HepG2 (cell line): ENCODE measurements around the gene ARL16. TPM values are rescaled to one million over a fixed set of nuclear protein-coding genes. Genes with fewer than 3 reads are reported as not detected.

Source experiments
- BRD4 ChIP-seq: sonication (generic); formaldehyde crosslinking; IDR thresholded peaks from 2 replicates; pipeline ENCODE4 v1.4.0; 2020; ENCODE audit warnings: missing genetic modification reagents
- CENPT ChIP-seq: sonication (generic); formaldehyde crosslinking; IDR thresholded peaks from 2 replicates; pipeline ENCODE4 v1.8.0; 2022; ENCODE audit warnings: low read depth, mild to moderate bottlenecking, moderate library complexity, missing genetic modification reagents
- DMAP1 ChIP-seq: IDR thresholded peaks from 2 replicates; pipeline ENCODE4 v1.6.1; 2016
- ELF3 ChIP-seq: IDR thresholded peaks from 2 replicates; pipeline ENCODE4 v1.6.1; 2016; ENCODE audit warnings: missing genetic modification reagents, missing compliant biosample characterization
- EZH2 ChIP-seq: conservative IDR thresholded peaks from 2 replicates; pipeline ENCODE4 v1.6.1; 2012; ENCODE audit warnings: mild to moderate bottlenecking, low read depth, low read length, moderate library complexity
- FLYWCH1 ChIP-seq: sonication (generic); formaldehyde crosslinking; IDR thresholded peaks from 2 replicates; pipeline ENCODE4 v1.8.1; 2023; ENCODE audit warnings: mild to moderate bottlenecking, missing genetic modification reagents
- FOSL1 ChIP-seq: sonication (generic); formaldehyde crosslinking; IDR thresholded peaks from 2 replicates; pipeline ENCODE4 v1.9.0; 2021; ENCODE audit warnings: missing genetic modification reagents, borderline replicate concordance
- FOXA3 ChIP-seq: IDR thresholded peaks from 2 replicates; pipeline ENCODE4 v1.6.1; 2016; ENCODE audit warnings: missing genetic modification reagents, missing compliant biosample characterization
- FOXC1 ChIP-seq: sonication (generic); formaldehyde crosslinking; IDR thresholded peaks from 2 replicates; pipeline ENCODE4 v1.8.0; 2022; ENCODE audit warnings: mild to moderate bottlenecking, missing genetic modification reagents, borderline replicate concordance
- HMG20A ChIP-seq: IDR thresholded peaks from 2 replicates; pipeline ENCODE4 v1.6.1; 2016; ENCODE audit warnings: borderline replicate concordance
- HOXA9 ChIP-seq: sonication (generic); formaldehyde crosslinking; IDR thresholded peaks from 2 replicates; pipeline ENCODE4 v1.8.1; 2022; ENCODE audit warnings: missing genetic modification reagents, mild to moderate bottlenecking, moderate library complexity, borderline replicate concordance
- ISX ChIP-seq: sonication (generic); formaldehyde crosslinking; conservative IDR thresholded peaks from 2 replicates; pipeline ENCODE4 v1.5.0; 2020; ENCODE audit warnings: missing genetic modification reagents
- KLF11 ChIP-seq: IDR thresholded peaks from 2 replicates; pipeline ENCODE4 v1.6.1; 2016; ENCODE audit warnings: missing compliant biosample characterization
- KMT2A ChIP-seq: sonication (generic); formaldehyde crosslinking; IDR thresholded peaks from 2 replicates; pipeline ENCODE4 v1.4.0; 2020; ENCODE audit warnings: missing genetic modification reagents
- MAFF ChIP-seq: IDR thresholded peaks from 2 replicates; pipeline ENCODE4 v1.6.1; 2011; ENCODE audit warnings: low read depth, low read length, improper control_type of control experiment
- MEIS1 ChIP-seq: sonication (generic); formaldehyde crosslinking; IDR thresholded peaks from 2 replicates; pipeline ENCODE4 v1.9.0; 2021; ENCODE audit warnings: mild to moderate bottlenecking, missing genetic modification reagents, moderate library complexity, borderline replicate concordance
- MYC ChIP-seq: sonication (generic); formaldehyde crosslinking; IDR thresholded peaks from 2 replicates; pipeline ENCODE4 v1.9.0; 2021; ENCODE audit warnings: missing genetic modification reagents, borderline replicate concordance
- NFE2 ChIP-seq: sonication (generic); formaldehyde crosslinking; IDR thresholded peaks from 2 replicates; pipeline ENCODE4 v1.4.0; 2020; ENCODE audit warnings: missing genetic modification reagents
- NKX3-1 ChIP-seq: sonication (generic); formaldehyde crosslinking; IDR thresholded peaks from 2 replicates; pipeline ENCODE4 v1.5.0; 2020; ENCODE audit warnings: missing genetic modification reagents
- RELA ChIP-seq: sonication (generic); formaldehyde crosslinking; IDR thresholded peaks from 2 replicates; pipeline ENCODE4 v1.4.0; 2020; ENCODE audit warnings: missing genetic modification reagents
- SRSF1 ChIP-seq: fragments of 200-400 bp; formaldehyde crosslinking; optimal IDR thresholded peaks from 2 replicates; pipeline ENCODE3; 2017; ENCODE audit warnings: mild to moderate bottlenecking, low read depth, low read length, moderate library complexity
- TBP ChIP-seq: sonication (generic); formaldehyde crosslinking; IDR thresholded peaks from 2 replicates; pipeline ENCODE4 v1.5.0; 2020; ENCODE audit warnings: missing genetic modification reagents
- TCF7 ChIP-seq: sonication (generic); IDR thresholded peaks from 2 replicates; pipeline ENCODE4 v1.6.1; 2016; ENCODE audit warnings: antibody characterized with exemption, low read depth
- ZFP36 ChIP-seq: fragments of 150-350 bp; IDR thresholded peaks from 2 replicates; pipeline ENCODE4 v1.6.1; 2018; ENCODE audit warnings: borderline replicate concordance, low read length, low read depth; ENCODE audit not compliant: partially characterized antibody
- ZFP37 ChIP-seq: sonication (generic); formaldehyde crosslinking; IDR thresholded peaks from 2 replicates; pipeline ENCODE4 v1.4.0; 2020; ENCODE audit warnings: missing genetic modification reagents, borderline replicate concordance
- ZFP41 ChIP-seq: sonication (generic); formaldehyde crosslinking; IDR thresholded peaks from 2 replicates; pipeline ENCODE4 v1.4.0; 2020; ENCODE audit warnings: mild to moderate bottlenecking, missing genetic modification reagents, borderline replicate concordance
- ZFP82 ChIP-seq: sonication (generic); formaldehyde crosslinking; IDR thresholded peaks from 2 replicates; pipeline ENCODE4 v1.5.1; 2020; ENCODE audit warnings: mild to moderate bottlenecking, missing genetic modification reagents, borderline replicate concordance
- ZNF382 ChIP-seq: sonication (generic); formaldehyde crosslinking; IDR thresholded peaks from 2 replicates; pipeline ENCODE4 v1.5.0; 2020; ENCODE audit warnings: missing genetic modification reagents, mild to moderate bottlenecking, borderline replicate concordance
- ZNF614 ChIP-seq: IDR thresholded peaks from 2 replicates; pipeline ENCODE4 v1.6.1; 2018; ENCODE audit warnings: missing biosample characterization, missing genetic modification reagents, inconsistent platforms, borderline replicate concordance
- ZNF749 ChIP-seq: sonication (generic); formaldehyde crosslinking; IDR thresholded peaks from 2 replicates; pipeline ENCODE4 v1.8.0; 2022; ENCODE audit warnings: mild to moderate bottlenecking, missing genetic modification reagents, moderate library complexity, borderline replicate concordance
- ZNF850 ChIP-seq: sonication (generic); formaldehyde crosslinking; conservative IDR thresholded peaks from 2 replicates; pipeline ENCODE4 v1.9.0; 2021; ENCODE audit warnings: mild to moderate bottlenecking, missing genetic modification reagents
- polyA plus RNA-seq, 8 experiments: library from polyadenylated mRNA; depleted of rRNA in 3 of 8; stranded (reverse) in 7 of 8; unstranded in 1 of 8; fragments of >200 nt; fragmentation: Illumina TruSeq in 4 of 8; extraction: Trizol in 4 of 8; gene quantifications; 2 replicates each; pipeline versions ENCODE4 v1.2.1 to v1.2.3, GENCODE V29; 2011 to 2016; ENCODE audit warnings: low read depth in 4 of 8, missing spikeins in 1 of 8, mixed read lengths in 1 of 8; ENCODE audit not compliant: insufficient read depth in 1 of 8
- total RNA-seq, 5 experiments: library from RNA; depleted of rRNA; stranded (reverse); fragments of >200 nt; fragmentation: Illumina TruSeq; extraction: Trizol; gene quantifications; 2 replicates each; pipeline ENCODE4 v1.2.3, GENCODE V29; 2016; ENCODE audit warnings: low read depth in 1 of 5
- TF ChIP-seq, protein P1 (sequence below): conservative IDR thresholded peaks from 2 replicates; pipeline ENCODE4 v1.6.1; 2018; ENCODE audit warnings: missing genetic modification reagents

Gene ARL16
- total and polyA plus RNA-seq, 2 of the 13 experiments (the other 11 are each of a cell fraction or from before 2014, with no cell fraction given), result 20.8 to 30.8 TPM

DNA sequence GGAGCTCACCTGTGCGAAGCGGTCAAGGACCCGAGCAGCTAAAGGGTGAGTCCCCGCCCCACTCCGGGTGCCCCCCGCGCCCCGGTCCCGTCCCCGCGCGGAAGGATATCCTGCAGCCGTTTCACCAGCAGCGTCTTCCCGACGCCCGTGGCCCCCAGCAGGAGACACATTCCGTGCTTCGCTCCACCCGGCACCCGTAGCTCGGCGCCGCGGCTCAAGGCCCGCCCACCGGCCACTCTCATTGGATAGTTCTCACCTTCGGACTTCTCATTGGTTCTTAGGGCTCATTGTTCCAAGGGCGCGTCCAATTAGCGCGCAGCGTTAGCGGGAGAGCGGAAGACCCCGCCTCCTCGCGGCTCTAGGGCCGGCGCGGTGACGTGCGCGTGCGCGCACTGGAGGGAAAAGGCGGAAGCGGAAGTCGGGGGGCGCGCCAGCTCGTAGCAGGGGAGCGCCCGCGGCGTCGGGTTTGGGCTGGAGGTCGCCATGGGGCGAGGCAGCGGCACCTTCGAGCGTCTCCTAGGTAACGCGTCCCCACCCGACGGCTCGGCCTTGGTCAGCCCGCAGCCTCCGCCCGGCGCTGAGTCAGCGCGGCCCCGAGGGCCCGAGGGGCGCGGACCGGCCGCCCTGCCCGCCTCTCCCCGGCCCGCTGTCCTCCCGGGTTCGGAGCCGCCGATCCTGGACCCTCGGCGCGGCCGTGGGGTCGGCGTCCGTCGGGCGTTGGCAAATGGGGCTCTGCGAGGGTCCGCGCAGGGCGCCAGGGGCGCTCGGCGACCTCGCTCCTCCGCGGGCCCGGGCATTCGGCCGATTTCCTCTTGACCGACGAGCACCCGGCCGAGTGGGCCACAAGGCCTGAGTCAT is at the start of gene ARL16, which contains the start of gene HGS (continued):
- TF ChIP-seq HOXA9 (CRISPR knock-in tag) (peak; percentile 70; the same call in 1 of the 2 replicates), KLF11 (no peak; the same call in 1 of the 2 replicates), ZNF382 (CRISPR knock-in tag) (no peak), ZFP37 (CRISPR knock-in tag) (no peak; the same call in 1 of the 2 replicates), FOSL1 (CRISPR knock-in tag) (peak; percentile 43; the same call in 1 of the 2 replicates), NFE2 (no peak), ZFP36 (no peak), ISX (CRISPR knock-in tag) (0 out of 2 replicates have a peak, but pooled peaks have one; percentile 62), CENPT (no peak), FLYWCH1 (CRISPR knock-in tag) (no peak; the same call in 1 of the 2 replicates), MAFF (no peak), MEIS1 (CRISPR knock-in tag) (peak; percentile 47; the same call in 1 of the 2 replicates), FOXC1 (CRISPR knock-in tag) (peak; percentile 50; the same call in 1 of the 2 replicates), DMAP1 (CRISPR knock-in tag) (peak; percentile 46; the same call in 1 of the 2 replicates), SRSF1 (peak; percentile 60), KMT2A (CRISPR knock-in tag) (peak; percentile 82; the same call in 1 of the 2 replicates), ZFP82 (CRISPR knock-in tag) (peak; percentile 86; the same call in 1 of the 2 replicates), ELF3 (CRISPR knock-in tag) (peak; percentile 85), TCF7 (no peak), ZNF749 (CRISPR knock-in tag) (no peak), ZNF614 (CRISPR knock-in tag) (no peak; the same call in 1 of the 2 replicates), HMG20A (CRISPR knock-in tag) (no peak), NKX3-1 (CRISPR knock-in tag) (no peak), FOXA3 (CRISPR knock-in tag) (peak; percentile 49), TBP (CRISPR knock-in tag) (no peak), RELA (CRISPR knock-in tag) (no peak), BRD4 (CRISPR knock-in tag) (peak; percentile 66; the same call in 1 of the 2 replicates), ZNF850 (CRISPR knock-in tag) (no peak), MYC (peak; percentile 80), EZH2 (no peak), ZFP41 (CRISPR knock-in tag) (no peak)
- TF ChIP-seq, protein P1, sequence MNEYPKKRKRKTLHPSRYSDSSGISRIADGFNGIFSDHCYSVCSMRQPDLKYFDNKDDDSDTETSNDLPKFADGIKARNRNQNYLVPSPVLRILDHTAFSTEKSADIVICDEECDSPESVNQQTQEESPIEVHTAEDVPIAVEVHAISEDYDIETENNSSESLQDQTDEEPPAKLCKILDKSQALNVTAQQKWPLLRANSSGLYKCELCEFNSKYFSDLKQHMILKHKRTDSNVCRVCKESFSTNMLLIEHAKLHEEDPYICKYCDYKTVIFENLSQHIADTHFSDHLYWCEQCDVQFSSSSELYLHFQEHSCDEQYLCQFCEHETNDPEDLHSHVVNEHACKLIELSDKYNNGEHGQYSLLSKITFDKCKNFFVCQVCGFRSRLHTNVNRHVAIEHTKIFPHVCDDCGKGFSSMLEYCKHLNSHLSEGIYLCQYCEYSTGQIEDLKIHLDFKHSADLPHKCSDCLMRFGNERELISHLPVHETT (CRISPR knock-in tag), result 0 out of 2 replicates have a peak, but pooled peaks have one; percentile 74
